HG03342 (cell line): ENCODE measurements around the gene IRS2.
"Not testable (repeated sequence)": the region's sequence is repeated elsewhere in the genome, so short reads cannot be mapped to it uniquely, and the experiment has no call there.

Source experiments
- ATAC-seq: cut with Tn5 transposase; IDR thresholded peaks from one replicate; pipeline ENCODE4 v1.9.1; 2021; ENCODE audit warnings: mild to moderate bottlenecking, moderate library complexity; ENCODE audit not compliant: unreplicated experiment

The IRS2 gene

DNA sequence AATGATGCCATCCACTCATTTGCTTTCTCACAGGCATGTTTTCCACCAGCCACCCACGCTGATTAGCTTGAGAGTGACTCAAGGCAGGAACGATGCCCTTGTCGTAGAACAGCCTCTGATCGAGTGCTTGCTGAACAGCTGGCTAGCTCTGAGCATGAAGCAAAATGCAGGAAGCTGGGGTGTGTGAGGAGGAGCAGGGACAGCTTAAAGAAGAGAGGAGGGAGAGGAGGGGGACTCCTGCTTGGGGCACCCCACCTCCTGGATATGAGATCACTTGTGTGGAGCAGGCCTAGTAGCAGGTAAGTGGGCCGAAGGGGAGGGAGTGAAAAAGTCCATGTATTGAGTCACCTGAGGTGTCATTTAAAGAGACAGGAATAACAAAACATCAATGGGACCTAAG lies 48.8 kb downstream of the IRS2 start:
- no peak for ATAC-seq

DNA sequence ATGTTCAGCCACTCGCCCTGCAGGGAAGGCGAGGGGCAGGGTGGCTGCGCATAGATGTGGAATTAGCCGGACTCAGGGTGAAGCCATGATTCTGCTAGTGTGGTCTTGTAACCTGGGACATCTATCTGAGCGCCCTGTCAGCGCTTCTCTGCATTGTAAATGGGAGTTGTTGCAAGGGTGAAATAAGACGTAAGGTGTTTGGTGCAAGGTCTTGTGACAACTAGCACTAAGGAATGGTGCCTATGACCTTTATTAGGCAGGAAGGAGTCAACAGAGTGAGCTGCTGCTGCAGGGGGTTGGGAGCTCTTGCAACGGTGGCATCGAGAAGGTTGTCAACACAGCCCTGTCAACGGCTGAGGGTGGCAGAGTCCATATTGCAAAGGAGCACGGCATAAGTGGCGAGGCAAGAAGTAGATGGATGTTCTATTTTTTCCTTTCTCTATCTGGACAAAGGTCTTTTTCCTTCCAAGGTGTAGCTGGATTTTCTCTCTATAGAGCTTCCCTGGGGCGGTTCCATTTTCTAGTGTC lies 49.3 kb downstream of the IRS2 start:
- ATAC-seq = no peak

DNA sequence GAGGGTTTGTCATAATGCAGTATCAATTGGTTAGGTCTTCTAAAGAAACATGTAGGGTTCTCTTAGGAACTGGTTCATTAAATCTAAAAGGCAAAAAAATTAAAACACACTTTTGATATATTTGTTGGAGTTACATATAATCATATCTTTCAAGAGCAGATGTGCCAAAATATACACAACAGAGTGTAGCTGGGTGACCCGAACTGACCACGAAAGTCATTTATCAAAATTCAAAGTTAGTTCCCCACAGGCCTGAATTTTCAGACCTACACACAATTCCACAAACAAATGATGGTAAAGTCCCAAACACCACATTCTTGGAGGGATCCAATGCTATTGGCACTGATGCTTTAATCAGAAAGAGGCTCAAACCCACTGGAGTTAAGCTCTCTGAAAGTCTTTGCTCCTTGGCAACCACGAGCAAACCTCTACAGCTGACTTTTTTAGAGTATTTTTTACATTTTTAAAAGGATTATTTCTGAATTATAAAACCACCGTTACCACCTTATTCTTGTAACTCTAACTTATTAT lies 50.9 kb downstream of the IRS2 start:
- ATAC-seq = no peak

DNA sequence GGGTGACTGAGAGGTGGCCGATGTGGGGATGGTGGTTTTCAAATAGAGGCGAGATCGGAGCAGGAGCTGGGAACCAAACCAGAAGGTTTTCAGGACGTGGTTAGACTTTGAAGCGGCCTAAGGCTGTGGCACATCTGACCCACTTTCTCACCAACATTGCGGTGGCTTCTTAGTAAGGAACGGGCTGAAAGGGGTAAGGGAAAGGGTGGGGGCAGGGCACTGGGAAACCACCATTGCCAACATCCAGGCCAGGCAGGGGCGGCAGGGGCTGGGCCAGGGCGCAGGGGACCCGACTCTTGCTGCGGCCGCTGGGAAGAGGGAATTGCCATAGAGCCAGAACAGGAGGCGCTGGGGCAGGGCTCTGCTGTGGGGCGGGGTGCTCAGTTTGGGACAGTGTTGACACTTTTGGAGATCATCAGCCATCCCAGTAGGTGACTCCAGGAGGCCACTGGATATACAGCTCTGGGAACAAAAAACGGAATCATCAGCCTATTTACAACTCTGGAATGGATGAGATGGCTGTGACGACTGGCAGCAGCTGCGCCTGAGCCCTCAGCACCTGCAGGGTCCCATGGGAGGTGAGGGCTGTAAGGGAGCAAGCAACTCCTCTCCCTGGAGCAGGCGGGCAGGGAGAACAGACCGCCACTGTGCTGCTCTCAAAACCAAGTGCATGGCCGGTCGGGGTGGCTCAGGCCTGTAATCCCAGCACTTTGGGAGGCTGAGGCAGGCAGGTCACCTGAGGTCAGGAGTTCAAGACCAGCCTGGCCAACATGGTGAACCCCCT lies 52.2 kb downstream of the IRS2 start:
- ATAC-seq = no peak

DNA sequence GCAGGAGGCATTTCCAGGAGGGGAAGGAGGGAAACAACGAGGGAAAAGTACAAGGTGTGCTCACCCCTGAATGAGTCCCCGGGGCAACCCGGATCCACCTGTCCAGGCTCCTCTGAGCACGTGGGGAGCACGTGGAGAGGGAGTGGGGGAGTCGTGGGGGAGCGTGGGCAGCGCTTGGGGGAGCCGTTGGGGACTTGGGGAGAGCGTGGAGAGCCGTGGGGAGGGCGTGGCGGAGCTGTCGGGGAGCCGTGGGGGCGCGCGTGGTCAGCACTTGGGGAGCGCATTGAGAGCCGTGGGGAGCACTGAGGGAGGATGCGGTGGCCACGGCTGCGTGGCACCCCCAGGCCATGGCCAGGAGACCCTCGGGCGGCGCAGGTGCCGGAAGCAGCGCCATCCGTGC lies 52.8 kb downstream of the IRS2 start:
- ATAC-seq = no peak

DNA sequence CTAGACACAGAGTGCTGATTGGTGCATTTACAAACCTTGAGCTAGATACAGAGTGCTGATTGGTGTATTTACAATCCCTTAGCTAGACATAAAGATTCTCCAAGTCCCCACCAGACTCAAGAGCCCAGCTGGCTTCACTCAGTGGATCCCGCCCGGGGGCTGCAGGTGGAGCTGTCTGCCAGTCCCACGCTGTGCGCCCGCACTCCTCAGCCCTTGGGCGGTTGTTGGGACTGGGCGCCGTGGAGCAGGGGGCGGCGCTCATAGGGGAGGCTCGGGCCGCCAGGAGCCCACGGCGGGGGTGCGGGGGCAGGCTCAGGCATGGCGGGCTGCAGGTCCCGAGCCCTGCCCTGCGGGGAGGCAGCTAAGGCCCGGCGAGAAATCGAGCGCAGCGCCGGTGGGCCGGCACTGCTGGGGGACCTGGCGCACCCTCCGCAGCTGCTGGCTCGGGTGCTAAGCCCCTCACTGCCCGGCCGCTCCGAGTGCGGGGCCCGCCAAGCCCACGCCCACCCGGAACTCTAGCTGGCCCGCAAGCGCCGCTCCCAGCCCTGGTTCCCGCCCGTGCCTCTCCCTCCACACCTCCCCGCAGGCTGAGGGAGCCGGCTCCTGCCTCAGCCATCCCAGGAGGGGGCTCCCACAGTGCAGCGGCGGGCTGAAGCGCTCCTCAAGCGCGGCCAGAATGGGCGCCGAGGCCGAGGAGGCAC lies 53.8 kb downstream of the IRS2 start:
- not testable (repeated sequence) for ATAC-seq

DNA sequence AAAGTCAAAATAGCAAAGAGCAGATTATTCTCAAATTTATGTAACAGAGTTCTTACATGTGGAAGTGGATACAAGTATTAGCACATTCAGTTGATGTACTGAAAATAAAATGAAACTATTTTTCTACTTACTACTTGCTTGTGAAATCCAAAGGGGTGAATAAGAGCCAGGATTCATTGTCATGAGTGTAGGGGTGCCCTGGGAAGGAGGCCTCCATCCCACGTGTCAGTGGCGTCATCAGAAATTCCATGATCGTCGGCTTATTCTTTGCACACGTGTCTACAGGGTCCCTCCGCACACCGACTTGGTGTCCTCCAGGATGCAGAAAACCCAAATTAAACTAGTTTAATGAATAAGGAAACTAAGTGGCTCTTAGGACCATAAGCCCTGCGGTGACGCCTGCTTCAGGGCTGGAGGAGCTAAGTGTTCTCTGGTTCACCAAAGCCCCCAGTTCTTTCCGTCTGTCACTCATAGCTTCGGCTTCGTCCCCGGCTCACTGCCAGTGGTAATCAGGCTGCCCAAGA lies 55.5 kb downstream of the IRS2 start:
- ATAC-seq = no peak

DNA sequence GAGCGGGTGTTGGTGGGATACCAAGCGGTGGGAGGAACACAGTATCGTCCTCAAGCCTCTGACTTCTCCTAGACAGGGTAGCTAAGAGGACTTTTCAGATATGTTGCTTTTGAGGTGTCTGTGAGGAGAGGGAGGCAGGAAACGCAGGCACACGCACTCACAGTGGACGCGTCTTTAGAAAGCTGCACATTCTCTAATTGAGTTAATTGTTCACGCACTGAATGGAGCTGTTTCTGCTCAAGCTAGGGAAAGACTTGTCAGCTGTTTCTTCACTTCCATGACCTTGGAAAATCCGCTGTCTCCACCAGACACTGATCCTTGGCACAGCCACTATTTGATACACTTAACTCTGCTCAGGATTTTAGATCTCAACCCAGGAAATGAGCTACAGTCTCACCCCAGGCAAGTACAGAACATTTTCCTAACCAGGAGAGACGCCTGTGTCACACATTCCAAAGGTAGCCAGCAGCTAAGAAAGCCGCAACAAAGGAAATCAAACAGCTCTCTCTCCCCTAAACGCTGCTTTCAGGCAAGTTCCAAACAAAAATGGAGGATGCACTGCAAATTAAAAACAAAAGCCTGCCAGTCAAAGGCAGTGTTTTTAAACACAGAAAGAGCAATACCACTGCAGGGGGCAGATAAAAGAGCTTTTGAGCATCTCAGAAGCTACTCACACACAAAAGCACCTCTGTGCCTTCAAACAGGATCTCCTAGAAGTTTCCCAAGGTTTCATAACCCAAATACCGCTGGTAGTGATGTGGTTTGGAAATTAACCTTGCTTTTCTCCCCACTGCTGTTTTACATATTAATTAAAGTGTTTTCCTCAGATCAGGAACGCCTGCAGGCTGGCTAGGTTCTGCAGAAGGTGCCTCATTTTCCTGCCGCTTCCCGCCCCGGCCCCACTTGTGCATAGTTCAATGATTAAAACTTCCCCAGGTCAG lies 57.3 kb downstream of the IRS2 start:
- ATAC-seq = no peak

DNA sequence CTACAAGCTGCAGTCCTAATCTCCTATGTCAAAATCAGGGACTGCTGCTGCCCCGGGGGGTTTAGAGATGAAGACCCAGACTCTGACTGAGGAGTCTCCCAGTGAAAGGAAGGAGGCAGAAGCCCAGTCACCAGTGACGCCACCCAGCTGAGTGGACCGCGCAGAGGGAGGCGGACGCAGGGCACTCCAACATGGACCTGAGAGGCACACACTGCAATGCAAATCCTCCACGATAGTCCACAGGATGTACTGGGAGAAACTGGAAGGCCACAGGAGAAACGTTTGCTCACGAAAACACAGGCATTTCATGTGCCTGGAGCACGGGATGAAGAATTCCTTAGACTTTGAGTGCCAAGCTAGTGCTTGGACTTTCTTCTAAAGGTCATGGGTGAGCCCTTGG lies 58.3 kb downstream of the IRS2 start:
- ATAC-seq = no peak

DNA sequence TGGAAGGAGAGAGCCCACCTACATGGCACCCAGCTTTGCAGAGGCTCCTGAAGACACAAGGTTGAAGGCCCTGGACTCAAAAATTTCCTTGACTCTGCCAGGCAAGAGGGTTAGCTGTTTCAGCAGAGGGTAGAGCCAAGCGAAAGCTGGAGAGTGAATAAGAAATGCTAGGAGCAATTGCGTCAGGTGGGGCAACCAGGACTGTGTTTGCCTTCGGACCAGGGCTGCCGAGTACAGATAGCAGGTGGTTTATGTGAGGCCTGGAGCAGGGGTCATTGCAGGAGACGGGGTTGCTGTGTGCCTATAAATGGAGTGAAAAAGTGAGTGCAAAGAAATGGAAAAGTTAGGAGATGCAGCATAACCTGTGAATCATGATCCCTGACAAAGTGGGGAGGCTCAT lies 59.1 kb downstream of the IRS2 start:
- no peak for ATAC-seq

DNA sequence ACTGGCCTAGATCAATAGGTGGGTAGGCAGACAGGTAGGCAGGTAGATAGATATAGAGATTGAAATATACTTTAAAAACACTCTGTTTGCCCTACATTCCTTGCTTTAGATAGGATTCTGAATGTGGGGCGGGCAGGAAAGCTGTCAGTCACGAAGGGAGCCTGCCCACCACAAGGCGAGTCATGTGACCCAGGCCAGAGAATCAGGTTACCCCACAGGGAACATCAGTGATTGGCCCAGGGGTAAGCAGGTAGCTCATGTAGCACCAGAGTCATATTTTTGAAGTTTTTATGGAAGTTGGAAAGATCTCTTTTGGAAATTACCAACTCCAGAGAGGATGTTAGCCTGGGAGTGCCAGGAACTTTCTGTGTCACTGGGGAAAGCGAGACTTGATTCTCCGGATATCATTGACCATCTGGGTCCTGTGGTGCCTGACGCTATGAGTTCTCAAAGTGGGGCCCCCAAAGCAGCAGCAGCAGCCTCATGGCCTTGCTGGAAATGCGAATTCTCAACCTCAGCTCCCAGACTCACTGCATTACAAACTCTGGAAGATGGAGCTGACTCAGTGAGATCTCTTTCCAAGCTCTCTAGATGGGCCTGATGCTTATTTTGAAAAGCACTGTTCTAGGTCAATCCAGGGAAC lies 60.3 kb downstream of the IRS2 start:
- ATAC-seq = no peak

DNA sequence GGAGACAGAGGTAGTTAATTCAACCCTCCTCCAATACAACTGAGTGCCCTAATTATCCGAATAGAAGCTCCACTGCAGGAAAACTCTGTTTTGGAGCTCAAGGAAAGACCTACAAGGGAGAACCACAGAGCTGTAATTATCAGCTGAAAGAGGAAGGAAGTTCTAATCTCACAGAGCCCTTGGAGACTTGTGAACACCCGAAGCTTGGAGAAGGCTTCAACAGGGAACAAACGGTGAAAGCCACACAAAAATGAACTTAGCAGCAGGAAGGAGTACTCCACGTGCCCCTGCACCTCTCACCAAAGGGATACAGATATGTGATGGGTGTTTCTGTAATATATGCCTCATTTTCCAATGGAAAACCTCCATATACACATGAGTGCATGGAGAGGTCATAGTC lies 61.1 kb downstream of the IRS2 start:
- ATAC-seq = no peak

DNA sequence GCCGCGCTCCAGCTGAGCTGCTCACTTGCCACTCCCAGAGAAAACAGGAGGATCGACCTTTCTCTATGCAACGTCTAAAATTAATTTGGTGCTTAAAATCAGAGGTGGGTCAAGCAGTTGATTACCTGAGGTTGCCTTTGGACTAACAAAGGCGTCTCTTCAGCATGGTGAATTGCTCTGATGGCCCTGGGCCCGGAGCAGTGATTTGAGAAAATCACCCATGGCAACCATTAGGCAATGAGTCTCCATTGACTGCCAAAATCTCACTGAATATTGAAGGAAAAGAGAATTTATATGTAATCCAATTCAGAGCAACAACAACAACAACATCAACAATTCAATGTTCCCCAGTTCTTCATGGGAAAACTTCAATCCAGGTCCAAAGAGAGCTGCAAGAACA lies 61.8 kb downstream of the IRS2 start:
- no peak for ATAC-seq

DNA sequence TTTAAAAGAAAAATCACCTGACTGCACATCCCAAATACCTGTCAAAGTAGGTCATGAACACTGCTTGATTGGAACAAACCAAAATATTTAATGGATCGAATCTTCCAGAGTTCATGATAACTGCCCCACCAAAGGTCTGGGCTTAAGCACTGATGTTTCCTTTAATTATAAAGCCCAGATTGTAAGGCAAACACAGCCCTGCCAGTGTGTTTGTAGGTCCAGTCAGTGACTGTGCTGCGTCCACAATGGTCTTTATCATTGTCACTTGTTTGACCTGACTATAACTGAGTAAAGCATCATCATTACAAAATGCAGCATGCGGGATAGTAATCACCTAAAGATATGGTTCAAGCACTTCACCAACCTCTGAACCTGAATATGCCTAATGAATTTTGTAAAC lies 63.3 kb downstream of the IRS2 start:
- no peak for ATAC-seq

DNA sequence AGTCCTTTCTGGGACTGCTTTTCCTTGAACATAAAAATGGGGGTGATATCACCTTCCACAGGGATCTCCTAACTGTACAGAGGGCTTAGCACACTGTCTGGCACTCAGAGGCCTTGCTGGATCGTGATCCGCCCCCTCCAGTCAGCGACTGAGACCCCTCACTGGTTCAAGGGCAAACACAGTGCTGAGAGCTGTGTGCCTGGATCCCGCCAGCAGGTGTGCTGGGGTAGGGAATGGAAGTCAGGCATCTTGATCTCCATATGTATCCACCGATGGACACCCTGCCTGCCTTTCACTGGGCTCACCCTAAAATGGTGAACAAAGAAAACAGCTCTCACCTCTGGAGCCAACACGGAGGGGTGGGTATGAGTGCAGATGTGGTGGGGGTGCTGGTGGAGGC lies 64.3 kb downstream of the IRS2 start:
- no peak for ATAC-seq

DNA sequence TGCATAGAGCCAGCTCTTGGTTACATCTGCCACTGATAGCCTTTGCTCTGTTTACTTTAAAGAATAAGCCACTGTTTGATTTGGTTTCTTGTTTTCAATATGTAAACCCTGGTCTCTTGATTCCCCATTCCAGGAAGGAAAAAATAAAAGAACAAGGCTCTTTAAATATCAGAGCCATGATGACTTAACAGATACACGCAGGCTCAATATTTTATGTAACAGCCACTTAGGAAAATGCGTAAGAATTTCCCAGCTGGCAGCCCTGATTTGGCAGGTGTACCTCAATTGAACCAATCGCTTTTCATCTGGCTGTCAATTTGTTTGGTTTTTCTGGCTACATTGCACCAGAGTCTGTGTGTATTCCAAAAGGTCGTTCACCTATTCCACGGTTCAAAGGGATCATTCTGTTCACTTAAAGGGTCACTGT lies 65.6 kb downstream of the IRS2 start:
- ATAC-seq = no peak

DNA sequence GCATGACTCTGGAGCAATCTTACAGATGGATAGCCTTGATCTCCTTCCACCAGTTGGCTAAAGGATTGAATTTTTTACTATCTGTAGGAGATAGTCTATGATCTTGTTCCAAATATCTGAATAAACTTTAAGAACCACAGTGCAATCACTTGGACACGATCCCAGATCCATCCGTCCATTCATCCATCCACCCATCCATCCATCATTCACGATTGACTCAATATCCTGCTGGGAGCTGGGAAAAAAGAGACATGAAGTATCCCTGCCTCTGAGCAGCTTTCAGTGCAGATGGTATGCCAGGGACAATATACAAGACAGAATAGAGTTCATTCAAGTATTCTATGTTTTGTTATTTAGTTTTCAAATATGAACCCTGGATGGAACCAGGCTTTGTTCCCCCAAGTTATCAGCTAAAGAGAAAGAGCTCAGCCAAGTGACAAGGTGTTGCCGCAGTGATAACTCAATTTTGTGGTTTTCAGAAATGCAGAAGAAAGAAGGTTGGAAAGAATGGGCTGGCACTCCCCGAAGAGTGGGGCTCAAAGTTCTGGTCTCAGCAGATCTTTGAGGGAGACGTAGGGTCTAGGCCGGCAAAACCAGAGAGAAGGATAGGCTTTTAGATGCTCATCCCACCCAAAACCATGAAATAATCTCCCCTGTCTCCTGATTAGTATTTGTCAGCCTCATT lies 66.3 kb downstream of the IRS2 start:
- no peak for ATAC-seq

DNA sequence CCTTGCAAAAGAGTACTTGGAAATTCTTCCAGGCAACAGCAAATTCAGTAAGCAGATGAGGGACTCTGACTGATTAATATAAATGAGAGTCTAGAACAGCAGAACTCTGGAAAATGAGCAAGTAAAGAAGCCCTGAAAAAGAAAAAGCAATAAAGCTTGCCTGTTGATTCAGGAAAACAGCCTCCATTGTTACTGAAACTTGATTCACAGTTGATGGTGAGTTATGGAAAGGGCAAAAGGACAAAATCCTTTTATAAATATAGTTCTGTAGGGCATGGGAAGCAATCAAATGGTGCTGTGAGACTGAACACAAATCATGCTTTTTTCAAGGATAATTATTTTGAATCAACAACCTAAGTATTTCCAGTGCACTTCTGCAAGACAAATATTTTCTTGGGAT lies 67.7 kb downstream of the IRS2 start:
- ATAC-seq = no peak

DNA sequence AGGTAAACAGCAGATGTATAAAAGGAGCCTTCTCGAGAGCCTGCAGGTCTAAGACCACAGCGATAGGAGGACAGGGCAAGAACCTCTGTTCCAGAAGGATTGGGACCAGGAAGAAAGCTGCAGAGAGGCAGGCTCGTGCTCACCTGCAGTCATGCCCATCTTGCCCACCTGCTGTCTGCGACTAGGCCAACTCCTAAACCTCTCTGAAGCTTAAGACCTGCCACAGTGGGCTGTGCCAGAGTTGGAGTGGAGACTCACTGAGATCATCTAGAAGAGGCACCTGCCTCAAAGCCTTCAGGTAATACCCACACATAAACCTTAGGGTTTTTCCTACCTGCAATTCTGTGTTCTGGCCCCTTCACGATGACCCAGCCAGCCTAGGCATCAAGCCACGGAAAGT lies 68.7 kb downstream of the IRS2 start:
- ATAC-seq = no peak

DNA sequence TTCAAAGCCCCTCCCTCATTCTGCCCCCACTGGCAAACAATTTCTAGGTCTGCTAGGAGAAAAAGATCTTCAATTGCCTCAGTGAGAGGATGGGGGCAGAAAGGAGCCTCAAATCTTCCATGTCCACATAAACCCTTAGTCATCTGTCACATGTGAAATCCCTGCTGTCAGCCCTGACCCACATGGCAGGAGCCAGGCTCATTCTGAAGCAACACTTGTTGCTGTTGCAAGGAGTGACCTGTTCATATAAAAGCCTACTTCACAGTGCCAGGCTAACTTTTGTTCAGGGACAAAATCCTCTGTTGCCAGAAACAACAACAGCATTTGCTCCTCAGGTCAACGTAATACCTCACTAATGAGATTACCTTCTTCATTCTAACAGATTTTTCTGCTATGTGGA lies 70.5 kb downstream of the IRS2 start:
- no peak for ATAC-seq
